GM19397 (cell line): ENCODE measurements around the gene GGTLC2.
"Not testable (repeated sequence)": the region's sequence is repeated elsewhere in the genome, so short reads cannot be mapped to it uniquely, and the experiment has no call there.

ENCODE experiments used
- ATAC-seq: cut with Tn5 transposase; IDR thresholded peaks from one replicate; pipeline ENCODE4 v1.9.1; 2021; ENCODE audit warnings: mild to moderate bottlenecking, moderate library complexity; ENCODE audit not compliant: unreplicated experiment

Gene GGTLC2

GRCh38 chr22:22667966-22668880, 23.8 kb downstream of the GGTLC2 start:
- no peak for ATAC-seq

DNA sequence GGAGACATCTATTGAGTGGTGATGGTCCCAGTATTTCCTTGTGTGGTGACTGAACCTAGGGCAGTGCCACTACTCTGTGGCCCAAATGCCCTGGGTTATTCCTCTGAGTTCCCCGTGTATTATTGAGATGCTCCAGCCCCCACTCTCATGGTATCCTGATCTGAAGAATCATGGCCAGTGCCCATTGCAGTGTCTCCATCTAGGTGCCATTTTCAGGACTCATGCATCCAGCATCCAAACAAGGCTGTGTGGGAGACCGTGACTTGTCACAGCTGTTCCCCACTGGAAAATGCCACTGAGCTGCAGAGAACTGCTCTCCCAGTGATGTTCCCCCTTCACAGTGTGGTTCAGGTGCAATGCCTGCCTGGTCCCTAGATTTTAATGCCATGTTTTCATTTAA, 24.7 kb downstream of the GGTLC2 start:
- no peak for ATAC-seq

- no peak for ATAC-seq
Observed at GRCh38 chr22:22670076-22670795, 25.8 kb downstream of the GGTLC2 start.

DNA sequence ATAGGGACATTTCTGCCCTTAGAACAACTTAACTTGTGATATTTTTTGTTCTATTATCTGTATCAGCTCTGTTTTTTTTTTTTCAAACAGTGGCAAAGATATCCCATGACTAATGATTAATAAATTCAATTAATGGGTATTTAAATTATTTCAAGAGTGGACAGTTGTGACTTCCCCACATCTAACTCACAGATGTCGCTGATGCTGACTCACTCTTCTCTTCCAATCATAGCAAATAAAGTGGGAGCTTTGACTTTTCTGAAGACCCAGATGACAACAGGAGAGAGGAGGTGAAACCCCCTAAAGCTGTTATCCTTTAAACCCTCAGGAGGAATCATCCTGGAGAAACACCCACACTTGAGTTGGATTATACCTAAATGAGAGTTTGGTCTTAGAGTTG, 27.1 kb downstream of the GGTLC2 start:
- no peak for ATAC-seq

- ATAC-seq: no peak
Observed at GRCh38 chr22:22673099-22673498, 28.7 kb downstream of the GGTLC2 start.

GRCh38 chr22:22673628-22674027, 29.2 kb downstream of the GGTLC2 start:
- ATAC-seq: no peak

- ATAC-seq: no peak
Observed at GRCh38 chr22:22674467-22674866, 30.1 kb downstream of the GGTLC2 start.

DNA sequence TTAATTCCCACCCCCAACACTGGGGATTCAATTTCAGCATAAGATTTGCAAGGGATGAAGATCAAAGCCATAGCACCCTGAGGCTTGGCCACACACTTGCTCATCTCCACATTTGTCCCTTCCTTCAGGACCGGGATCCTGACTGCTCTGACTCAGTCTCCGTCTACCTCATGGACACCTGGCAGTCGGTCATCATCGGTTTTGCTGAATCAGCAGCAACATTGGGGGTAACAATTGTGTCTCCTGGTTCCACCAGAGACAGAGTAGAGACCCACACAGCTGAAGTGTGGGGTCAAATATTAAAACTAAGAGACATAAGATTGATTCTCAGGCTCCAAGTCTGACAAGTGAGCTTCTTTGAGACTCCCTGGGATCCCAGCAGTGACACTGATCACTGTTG, 34.6 kb downstream of the GGTLC2 start:
- ATAC-seq: no peak

DNA sequence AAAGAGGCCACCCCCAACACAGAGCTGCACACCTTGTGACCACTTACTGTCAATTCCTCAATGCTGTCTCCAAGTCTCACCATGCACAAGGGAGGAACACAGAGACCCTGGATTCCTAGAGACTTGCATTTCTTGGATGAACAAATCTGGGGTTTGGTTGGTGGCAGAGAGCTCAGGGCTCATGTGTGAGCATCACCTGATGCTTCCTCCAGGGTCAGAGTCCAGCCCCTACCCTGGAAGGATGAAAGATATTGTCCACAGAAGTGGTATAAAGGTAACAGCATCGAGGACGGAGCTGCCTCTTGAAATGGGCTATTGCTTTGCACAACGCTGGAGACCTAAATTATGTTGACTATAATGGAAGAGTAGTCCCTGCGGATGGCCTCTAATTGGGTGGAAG, 36.0 kb downstream of the GGTLC2 start:
- no peak for ATAC-seq

- no peak for ATAC-seq
Observed at GRCh38 chr22:22681221-22681739, 36.9 kb downstream of the GGTLC2 start.

- ATAC-seq: no peak
Observed at GRCh38 chr22:22682196-22682595, 37.8 kb downstream of the GGTLC2 start.

GRCh38 chr22:22682807-22683667, 38.6 kb downstream of the GGTLC2 start:
- no peak for ATAC-seq

DNA sequence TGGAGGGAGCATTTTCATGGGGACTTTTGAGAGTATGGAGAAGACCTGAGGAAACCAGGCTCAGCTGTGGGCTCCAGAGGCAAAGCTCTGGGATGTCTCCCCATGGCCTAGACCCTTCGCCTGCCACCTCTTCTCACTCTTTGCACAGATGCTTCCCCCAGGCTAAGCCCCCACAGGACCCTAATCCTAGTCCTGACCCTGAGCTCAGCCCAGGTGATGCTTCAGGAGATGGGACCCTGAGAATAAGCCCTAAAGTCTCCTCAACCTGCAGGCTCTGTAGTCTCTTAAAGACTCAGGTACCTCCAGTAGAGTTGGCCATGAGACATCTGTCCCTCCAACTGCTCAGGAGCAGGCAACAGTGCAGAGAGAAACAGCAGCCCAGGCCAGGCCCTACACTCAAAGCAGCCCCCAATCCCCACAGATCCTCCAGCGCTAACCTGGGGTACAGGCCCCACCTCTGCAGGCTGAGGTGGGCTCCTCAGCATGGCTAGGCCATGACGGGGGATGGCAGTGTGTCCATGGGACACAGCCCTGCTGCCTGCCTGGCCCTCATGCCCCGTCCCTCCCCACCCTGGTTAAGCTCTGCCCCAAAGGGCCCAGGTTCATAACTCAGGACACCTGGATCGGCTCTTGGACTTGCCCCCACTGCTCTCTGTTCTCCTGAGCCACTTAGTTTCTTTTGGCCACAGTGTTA, 39.4 kb downstream of the GGTLC2 start:
- no peak for ATAC-seq

DNA sequence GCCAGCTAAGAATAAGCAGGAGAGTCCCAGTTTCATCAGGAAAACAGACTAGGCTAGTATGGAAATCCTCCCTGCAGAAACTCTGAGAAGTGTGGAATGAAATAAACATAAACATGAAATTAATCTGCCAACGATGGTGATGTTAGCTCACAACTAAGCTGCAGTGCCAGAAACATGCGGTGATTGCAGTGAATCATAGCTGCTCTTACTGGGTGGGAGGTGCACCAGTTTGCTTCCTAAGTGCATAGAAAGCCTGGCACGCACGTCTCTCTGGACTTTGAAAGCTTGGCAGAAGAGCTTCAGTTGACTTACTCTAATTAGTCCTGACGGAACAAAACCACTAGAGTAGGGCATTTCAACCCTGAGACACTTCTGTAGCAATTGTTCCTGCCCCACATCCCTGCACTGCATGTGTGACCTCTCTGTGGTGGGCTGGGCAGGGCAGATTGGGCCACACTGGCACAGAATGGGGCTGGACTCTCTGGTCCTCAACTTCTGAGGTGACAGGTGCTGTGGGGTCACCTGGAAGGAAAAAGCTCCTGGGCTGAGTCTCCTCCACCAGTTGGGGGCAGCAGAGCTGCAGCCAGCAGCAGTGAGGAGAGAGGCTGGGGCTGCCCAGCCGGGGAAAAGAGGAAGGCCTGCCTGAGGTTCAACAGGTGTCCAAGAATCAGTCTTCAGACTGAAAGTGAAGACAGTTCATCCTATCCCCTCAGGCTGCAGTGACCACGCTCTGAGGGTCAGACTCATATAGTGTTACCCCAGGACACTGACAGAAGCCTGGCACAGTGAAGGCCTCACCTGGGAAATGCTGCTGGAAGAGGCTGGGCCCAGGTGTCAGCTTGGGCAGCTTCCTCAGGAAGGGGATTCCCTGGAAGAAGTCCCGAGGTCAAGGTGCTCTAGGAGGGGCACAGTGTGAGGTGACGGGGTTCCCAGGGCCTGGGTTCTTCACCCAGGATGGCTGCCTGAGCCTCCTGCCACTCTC, 40.5 kb downstream of the GGTLC2 start:
- no peak for ATAC-seq

GRCh38 chr22:22685586-22685985, 41.2 kb downstream of the GGTLC2 start:
- ATAC-seq: no peak

GRCh38 chr22:22686202-22687115, 42.0 kb downstream of the GGTLC2 start:
- not testable (repeated sequence) for ATAC-seq

GRCh38 chr22:22687638-22688500, 43.5 kb downstream of the GGTLC2 start:
- no peak for ATAC-seq
